Measurements from ENCODE around the gene ALAS1. TPM values are rescaled to one million over a fixed set of nuclear protein-coding genes. Genes with fewer than 3 reads are reported as not detected.

ALAS1 gene
- total RNA-seq, 1 experiment from 2014 or later, result 52.8 TPM

DNA sequence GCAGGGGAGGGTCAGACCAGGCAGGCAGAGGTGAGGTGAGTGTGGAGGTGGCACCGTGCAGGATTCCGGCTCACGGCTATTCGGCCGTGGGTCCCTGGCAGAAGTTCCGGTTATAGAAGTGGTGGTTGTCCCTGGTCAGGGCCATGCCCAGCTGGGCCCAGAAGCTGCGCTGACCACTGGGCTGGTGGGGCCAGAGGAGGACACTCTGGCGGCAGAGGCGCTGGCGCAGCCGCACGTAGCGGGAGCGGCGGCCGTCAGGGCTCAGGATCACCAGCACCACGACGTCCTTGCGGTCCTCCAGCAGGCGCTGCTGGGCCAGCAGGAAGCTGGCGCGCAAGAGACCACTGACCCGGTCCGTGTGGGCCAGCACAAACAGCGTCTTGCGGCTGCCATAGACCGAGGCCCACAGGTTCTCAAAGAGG lies 23.2 kb downstream of the ALAS1 start:
- no peak for DNase-seq (ENCODE audit: low read depth)

DNA sequence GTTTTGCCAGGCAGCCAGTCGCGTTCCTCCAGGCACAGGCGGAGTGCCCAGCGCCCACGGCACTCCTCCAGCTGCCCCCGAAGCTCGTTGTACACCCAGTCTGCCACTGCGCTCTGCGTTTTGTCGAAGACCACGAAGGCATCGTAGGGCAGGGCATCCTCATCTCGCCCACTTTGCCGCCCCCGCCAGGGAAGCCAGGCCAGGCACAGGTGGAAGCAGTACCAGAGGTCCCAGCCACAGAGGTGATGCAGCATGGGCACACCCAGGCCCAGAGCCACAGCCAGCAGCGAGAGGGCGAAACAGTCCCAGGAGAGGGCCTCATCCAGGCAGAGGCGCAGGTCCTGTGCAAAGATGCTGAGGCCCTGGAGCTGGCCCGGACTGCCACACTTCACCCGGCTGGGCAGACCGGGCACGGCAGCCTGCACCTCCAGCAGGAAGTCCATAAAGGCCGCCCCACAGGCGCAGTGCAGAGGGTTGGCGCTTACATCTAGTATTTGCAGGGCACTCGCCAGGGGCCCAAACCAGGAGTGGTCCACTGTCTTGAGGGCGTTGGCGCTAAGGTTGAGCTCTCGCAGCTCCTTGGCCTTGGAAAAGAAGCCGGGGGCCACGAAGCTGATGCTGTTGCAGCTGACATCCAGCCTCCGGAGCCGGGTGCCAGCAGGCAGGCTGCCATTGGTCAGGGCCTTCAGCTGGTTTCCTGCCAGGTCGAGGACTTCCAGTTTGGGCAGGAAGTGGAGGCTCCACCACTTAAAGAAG lies 23.8 kb downstream of the ALAS1 start:
- no peak for DNase-seq (ENCODE audit: low read depth)

DNA sequence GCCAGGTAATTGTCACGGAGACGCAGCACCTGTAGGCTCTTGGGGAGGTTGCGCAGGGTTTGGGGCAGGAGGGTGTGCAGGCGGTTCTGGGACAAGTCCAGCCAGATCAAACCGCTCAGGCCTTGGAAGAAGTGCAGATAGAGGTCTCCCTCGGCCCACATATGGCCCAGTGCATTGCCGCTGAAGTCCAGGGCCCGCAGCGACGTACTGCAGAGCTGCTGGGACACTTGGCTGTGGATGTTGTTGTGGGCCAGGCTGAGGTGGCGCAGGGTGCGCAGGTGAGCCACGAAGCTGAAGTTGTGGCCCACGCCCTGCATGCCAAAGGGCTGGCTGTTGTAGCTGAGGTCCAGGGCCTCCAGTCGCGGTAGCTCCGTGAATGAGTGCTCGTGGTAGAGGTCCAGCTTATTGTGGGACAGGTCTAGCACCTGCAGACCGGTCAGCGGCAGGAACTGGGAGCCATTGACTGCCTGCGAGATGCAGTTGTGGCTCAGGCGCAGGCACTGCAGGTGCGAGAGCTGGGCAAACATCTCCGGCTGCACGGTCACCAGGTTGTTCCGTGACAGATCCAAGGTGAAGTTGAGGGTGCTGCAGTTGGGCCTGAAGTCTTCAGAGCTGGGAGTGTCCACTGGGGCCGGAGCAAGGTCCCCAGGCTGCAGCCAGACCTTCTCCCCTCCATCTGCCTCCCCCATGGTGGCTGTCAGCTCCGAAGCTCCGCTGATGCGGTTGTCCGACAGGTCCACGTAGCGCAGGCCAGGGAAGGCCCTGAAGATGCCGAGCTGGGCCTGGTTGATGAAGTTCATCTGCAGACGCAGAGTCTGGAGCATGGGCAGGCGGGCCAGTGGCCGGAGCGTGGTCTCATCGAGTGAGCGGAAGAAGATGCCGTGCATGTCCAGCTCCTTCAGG lies 24.6 kb downstream of the ALAS1 start:
- DNase-seq (ENCODE audit: low read depth), result no peak

DNA sequence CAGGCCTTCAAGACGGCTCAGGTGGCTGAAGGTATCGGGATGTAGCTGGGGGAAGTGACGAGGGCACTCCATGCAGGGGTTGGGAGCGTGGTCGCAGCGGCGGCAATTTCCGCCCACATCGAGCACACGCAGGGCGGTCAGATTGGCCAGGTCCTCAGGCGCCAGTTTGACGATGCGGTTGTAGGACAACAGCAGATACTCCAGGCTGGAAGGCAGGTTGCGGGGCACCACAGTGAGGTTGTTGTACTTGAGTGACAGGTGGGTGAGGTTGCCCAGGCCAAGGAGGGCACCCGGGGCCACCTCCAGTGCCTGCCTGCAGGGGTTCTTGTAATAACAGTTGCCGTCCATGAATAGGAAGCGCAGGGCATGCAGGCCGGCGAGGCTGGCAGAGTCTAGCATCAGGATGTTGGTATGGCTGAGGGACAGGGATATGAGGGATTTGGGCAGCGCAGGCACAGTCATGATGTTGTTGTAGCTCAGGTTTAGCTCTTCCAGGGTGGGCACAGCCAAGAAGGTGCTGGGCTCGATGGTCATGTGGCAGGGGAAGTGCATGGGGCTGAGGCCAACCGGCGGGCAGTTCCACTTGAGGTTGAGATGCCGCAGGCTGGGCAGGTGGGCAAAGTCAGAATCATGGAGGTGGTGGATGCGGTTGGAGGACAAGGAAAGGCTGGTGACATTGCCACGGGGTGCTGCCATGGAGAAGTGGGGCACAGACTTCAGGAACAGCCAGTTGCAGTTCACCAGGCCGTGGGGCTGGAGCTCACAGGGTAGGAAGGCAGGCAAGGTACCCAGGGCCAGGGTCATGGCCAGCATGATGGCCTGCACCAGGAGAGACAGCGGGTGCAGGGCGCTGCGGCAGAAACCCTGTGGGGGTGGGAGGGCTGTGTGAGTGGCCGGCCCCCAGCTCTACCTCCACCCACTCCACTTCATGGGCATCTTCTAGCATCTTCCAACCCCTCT lies 25.8 kb downstream of the ALAS1 start:
- no peak for DNase-seq (ENCODE audit: low read depth)

DNA sequence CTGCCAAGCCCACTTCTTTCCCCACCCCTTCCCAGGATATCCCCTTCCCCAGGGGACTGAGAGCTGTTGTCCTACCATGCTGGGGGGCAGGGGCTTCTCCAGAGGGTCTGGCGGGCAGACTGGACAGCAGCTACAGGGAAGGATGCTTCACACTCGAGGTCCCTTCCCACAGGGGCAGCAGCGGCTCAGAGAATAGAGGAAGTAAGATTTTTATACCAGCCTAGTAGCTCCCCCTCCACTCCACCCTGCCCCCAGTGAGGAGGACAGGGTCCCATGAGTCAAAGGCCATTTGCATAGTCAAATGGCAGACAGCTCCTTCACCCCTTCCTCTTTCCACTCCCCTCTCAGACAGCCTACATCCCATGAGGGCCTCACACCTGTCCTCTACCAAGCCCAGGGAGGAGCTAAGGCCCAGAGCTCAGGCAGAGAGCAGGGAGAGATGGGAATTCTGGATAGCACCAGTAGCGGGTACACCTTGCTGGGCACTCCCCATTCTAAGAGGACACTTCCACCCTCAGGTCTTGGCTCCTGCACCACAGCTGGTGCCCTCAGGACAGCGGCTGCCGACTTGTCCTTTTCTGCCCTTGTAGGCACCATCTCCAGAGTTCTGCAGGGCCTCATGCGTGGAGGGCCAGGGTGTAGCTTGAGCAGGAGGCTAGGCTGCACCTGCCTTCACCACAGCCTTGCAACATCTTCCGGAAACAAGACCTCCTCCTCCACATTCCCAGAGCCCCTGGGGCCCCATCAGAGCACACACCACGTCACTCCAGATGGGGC lies 27.7 kb downstream of the ALAS1 start, which contains the start of gene TLR9:
Gene TLR9 (minus strand): TSS at position 194 of the 777 bp plus-strand sequence. CDS start 116 bp downstream, at position 78.
- no peak for DNase-seq (ENCODE audit: low read depth)

DNA sequence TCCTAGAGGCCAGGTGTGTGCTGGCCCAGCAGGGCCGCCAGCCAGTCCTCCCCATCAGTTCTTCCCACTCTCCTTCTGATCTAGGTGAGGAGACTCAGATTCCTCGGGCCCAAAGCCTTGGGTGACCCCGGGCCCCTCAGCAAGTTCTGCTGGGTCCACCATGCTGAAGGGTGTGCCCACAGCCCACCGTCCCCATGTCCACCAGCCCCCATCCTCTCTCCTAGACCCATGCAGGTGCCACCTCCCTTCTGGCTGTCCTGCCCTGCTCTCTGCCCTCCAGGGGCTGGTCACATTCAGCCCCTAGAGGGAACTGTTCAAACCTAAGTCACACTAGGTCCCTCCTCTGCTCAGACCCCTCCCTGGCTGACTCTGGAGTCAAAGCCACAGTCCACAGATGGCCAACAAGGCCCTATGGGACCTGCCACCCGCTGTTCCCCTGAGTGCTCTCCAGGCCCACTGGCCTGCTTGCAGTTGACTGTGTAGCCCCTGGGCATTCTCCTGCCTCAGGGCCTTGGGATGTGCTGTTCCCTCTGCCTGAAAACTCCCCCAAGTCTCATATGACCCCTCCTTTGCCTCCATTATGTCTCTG lies 28.4 kb downstream of the ALAS1 start:
- no peak for DNase-seq (ENCODE audit: low read depth)

DNA sequence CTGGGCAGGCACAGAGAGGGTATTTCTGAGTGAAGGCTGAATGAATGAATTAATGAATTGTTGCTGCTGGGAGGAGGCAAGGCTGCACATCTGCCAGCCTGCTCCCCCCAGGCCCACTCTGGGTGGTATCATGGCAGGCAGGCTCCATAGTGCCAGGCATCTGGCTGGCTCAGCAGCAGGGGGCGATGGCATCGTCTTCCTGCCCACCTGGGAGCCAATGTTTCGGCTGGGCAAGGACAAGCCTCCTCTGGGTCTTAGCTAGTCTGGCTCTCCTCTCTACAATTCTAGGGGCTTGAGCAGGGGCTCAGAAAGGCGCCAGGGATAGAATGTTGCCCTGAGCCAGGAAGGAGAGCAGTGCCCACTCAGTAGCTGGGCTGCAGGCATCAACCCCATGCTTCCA lies 29.2 kb downstream of the ALAS1 start:
- DNase-seq (ENCODE audit: low read depth), result no peak

DNA sequence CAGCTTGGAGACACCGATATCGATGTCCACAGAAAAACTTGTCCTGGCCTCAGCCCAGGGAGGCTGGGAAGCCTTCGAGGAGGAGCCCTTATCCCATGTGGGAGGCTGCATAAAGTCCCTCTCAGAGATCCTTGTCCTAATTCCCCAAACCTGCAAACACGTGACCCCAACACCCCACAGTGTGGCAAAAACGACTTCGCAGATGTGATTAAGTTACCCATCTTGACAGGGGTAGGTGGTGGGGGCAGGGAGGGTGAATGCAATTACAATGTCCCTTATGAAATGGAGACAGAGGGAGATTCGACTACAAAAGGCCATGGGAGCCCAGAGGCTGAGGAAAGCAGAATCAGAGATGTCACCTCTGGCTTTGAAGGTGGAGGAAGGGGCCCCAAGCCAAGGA lies 29.8 kb downstream of the ALAS1 start:
- DNase-seq (ENCODE audit: low read depth), result no peak

DNA sequence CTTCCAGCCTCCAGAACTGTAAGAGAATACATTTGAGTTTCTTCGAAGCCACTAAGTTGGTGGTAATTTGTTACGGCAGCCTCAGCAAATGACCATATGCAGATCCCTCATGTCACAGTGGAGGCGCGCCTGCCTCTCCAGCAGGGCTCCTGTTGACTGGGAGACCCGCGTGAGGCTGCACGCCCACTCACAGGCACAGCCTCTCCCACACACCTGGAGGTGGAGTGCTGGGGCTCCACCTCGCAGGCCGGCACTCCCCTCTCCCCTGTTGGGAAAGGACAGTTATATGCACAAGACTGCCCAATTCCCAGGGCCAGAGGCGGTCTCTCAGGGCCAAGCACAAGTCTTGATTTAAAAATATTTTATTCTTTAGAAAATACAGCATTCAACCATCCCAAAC lies 30.3 kb downstream of the ALAS1 start:
- DNase-seq (ENCODE audit: low read depth), result no peak

DNA sequence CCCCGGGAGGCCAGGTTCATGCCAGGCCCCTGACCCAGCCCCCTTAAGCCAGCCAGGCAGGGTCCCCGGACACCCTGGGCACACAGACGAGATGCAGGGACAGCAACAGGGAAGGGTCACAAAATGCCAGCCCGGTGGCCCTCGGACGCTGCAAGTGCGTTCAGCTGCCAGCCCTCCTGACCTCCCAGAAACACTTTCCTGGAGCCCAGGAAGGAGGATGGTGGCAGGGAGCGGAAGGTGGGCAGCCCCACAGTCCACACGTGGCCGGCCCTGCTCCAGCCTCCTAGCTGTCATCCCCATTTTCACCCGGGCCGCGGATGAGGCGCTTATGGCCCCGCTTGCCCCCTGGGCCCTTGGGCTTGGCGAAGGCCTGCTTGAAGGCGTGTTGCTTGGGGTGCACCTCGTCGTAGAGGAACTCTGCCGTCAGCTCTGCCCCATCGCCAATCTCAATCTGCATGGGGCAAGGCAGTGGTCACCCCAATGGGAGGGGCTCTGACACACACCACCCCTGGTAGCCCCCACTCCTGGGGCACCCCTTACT lies 30.9 kb downstream of the ALAS1 start:
- DNase-seq (ENCODE audit: low read depth), result no peak

DNA sequence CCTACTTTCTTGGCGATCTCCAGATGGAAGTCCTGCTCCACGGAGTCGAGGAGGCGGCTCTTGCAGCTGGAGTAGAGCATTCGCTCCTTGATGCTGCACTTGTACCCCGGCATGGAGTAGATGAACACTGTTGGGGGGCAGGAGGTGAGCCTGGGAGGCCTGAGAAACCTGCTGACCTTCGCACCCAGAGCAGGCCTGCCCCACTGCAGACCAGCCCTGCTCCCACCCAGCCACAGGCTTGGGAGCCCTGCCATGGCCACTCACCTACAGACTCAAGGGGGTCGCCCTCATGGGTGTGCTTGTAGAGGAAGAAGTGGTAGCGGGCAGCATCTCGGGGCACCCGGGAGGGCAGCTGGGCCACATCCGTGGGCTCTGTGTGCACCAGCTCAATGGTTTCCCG lies 31.7 kb downstream of the ALAS1 start:
- no peak for DNase-seq (ENCODE audit: low read depth)

DNA sequence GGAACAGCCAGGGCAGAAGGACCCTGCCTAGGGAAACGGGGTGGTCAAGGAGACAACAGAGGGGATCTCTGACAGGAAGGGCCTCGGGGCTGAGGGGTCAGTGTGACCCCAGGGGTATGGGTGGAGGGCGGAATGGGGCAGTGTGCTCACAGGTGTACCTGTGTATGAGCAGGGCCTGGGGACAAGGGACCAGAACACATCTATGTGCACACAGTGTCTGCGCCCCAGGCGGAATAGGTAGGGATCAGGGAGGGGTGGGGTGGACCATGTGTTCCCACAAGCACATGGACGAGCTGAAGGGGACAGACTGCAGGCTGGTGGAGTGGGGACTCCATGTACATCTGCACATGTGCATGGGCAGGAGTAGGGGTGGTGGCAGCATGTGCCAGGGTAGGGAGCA lies 32.5 kb downstream of the ALAS1 start:
- no peak for DNase-seq (ENCODE audit: low read depth)

DNA sequence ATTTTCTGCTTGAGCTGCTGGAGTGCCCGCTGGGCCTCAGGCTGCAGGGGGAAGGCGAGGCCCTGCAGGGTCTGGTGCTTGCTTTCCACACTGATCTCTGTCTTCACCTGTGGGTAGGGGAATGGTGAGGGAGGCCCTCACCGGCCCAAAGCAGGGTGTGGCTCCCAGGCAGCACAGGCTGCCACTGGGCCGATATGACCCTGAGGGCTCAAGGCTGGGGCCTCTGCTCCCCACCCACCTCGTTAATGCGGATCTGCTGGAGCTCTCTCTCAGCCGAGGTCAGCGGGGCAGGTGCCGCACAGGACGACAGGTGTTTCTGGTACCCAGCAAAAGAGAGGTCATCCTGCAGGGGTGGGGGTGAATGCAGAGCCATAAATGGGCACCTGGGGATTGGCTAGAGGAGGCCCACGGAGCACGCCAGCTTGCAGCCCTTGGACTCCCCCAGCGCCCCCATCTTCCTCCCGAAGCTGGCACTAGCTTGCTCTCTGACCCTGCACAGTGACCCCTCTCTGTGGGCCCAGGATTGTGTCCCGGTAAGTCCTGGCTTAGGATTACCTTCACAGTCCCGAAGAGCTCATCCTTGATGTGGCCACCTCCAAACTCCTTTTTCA lies 33.0 kb downstream of the ALAS1 start:
- no peak for DNase-seq (ENCODE audit: low read depth)

DNA sequence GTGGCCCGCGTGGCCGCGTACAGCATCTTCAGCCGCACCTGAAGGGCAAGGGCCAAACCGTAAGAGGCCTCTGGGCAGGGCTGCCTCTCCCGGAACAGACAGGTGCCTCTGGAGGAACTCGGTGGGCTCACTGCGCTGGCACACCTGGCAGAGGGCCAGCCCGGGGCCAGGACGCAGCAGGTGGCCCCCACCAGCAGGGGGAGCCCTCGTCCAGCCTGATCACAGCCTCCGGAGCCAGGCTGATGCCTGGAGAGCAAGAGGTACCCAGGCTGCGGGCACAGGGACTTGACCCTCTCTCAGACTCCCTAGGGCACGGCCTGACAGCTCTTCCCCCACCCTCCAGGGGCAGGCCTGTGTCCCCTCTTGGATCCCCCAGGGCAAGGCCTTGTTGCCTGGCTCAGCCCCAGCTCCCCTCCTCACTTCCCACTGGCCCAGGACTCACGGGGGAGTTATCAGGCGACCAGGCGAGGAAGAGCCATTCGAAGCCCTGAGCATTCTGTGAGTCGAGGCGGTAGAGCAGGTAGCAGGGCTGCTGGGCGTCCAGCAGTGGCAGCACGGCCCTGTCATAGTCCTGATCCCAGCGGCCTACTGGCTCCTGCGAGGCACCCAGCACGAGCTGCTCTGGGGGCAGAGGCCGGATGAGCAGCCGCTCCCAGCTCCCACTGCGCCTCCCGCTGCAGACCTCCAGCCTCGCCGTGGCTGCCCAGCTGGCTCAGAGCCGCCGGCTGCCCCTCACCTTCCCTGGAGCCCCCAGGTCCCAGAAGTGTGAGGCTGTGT lies 33.7 kb downstream of the ALAS1 start:
- DNase-seq (ENCODE audit: low read depth), result peak; percentile 34

DNA sequence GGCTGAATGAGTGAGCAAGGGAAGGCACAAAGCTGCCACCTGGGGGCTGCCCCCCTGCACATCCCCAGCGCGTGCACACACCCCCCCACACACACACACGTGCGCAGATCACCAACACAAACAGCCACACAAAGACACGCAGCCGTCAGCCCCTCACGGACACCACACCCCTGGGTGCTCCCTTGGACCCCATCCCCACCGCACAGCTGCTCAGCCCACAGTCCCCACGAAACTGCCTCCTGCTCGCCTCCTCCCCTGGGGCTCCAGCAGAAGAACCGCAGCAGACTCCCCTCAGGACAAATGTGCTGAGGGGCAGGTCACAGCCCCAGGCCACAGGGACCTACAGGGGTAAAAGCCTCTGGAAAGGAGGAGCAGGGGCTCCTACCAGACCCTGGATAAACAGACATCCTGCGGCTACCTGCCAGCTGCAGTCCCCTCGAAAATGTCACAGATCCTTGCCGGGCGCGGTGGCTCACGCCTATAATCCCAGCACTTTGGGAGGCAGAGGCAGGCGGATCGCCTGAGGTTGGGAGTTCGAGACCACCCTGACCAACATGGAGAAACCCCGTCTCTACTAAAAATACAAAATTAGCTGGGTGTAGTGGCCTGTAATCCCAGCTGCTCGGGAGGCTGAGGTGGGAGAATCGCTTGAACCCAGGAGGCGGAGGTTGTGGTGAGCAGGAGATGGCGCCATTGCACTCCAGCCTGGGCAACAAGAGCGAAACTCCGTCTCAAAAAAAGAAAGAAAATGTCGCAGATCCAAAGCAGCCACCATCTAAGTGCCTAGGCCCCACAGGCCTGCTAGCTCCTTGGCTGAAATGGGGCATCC lies 34.5 kb downstream of the ALAS1 start:
- no peak for DNase-seq (ENCODE audit: low read depth)

DNA sequence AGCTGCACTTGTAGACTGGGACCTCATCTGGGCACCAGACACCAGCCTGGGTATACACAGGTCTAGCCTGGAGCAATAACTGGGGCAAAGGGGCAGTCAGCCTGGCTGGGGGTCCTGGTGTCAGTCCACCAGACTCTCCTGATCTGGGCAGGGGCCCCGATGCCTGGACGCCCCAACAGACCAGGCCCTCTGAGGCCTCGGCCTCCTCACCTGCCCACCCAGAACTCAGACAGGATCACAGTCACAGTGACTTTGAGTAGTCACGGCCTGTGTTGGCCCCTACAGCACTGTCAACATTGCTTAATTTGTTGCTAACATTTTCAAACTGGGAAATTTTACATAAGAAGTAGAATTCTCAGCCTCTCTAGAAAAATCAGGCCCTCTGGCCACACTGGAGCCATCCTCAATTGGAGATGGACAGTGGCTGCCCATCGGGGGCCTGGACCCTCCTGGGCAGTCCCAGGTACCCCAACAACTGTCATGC lies 35.2 kb downstream of the ALAS1 start:
- no peak for DNase-seq (ENCODE audit: low read depth)

DNA sequence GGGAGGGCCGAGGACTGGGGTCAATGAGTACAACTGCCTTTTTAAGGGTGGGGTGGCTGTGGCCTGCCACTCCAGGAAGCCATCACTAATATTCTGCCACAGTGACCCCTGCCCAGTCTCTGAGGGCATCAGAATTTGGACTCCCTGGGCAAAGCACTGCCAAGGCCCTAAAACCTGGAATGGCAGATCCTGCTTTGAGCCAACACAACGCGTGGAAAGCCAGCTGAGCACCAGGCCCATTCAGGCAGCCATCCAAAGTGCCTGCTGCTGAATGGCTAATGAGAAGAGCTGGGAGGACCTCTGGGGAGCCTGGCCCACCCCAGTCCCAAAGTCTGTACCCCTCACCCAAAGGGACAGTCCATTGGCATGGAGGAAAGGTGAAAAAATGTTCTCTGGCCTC lies 36.0 kb downstream of the ALAS1 start:
- no peak for DNase-seq (ENCODE audit: low read depth)

All from M059J (cell line).